Suppressor macrophage treated with lipopolysaccharide for 4 hours (primary cell): ENCODE measurements around the gene TNFSF15.
A peak's percentile ranks its signal among the peaks of the same experiment; 100 is the strongest.

Experiments used
- DNase-seq: peaks from one replicate; pipeline ENCODE4 v3.0.0-alpha.2; 2020

The TNFSF15 gene

GRCh38 chr9:114824110-114824509 is 18.3 kb upstream of the TNFSF15 start:
- no peak for DNase-seq

GRCh38 chr9:114823441-114823840 is 17.6 kb upstream of the TNFSF15 start:
- DNase-seq = no peak

- DNase-seq = no peak
Measured at GRCh38 chr9:114822708-114823107, 16.9 kb upstream of the TNFSF15 start.

- peak; percentile 90 for DNase-seq
Measured at GRCh38 chr9:114820776-114821501, 15.1 kb upstream of the TNFSF15 start.

- peak; percentile 81 for DNase-seq
Measured at GRCh38 chr9:114818178-114818577, 12.3 kb upstream of the TNFSF15 start.

GRCh38 chr9:114813717-114814418 is 8.0 kb upstream of the TNFSF15 start:
- no peak for DNase-seq

GRCh38 chr9:114811966-114812636 is 6.3 kb upstream of the TNFSF15 start:
- no peak for DNase-seq

- no peak for DNase-seq
Measured at GRCh38 chr9:114811301-114811700, 5.5 kb upstream of the TNFSF15 start.

GRCh38 chr9:114810614-114811013 is 4.8 kb upstream of the TNFSF15 start:
- DNase-seq = no peak

GRCh38 chr9:114806526-114806900 is 674 bp upstream of the TNFSF15 start:
- DNase-seq = peak; percentile 54

- DNase-seq = peak; percentile 32
Measured at GRCh38 chr9:114804505-114804904, 1.3 kb downstream of the TNFSF15 start.

GRCh38 chr9:114803479-114804265 is 2.2 kb downstream of the TNFSF15 start:
- DNase-seq = no peak

GRCh38 chr9:114799925-114800324 is 5.9 kb downstream of the TNFSF15 start:
- DNase-seq = no peak

GRCh38 chr9:114799441-114799840 is 6.4 kb downstream of the TNFSF15 start:
- DNase-seq = no peak

GRCh38 chr9:114798780-114799427 is 6.9 kb downstream of the TNFSF15 start:
- DNase-seq = no peak

- DNase-seq = no peak
Measured at GRCh38 chr9:114798101-114798500, 7.7 kb downstream of the TNFSF15 start.

GRCh38 chr9:114792396-114792795 is 13.4 kb downstream of the TNFSF15 start:
- no peak for DNase-seq

- DNase-seq = no peak
Measured at GRCh38 chr9:114791736-114792135, 14.1 kb downstream of the TNFSF15 start.

- DNase-seq = no peak
Measured at GRCh38 chr9:114791312-114791711, 14.5 kb downstream of the TNFSF15 start.

GRCh38 chr9:114790521-114790920 is 15.3 kb downstream of the TNFSF15 start:
- DNase-seq = no peak

GRCh38 chr9:114789006-114789405 is 16.8 kb downstream of the TNFSF15 start:
- DNase-seq = no peak

- DNase-seq = no peak
Measured at GRCh38 chr9:114787781-114788498, 17.9 kb downstream of the TNFSF15 start.
